ENCODE measurements around the gene SLC38A10. TPM values are rescaled to one million over a fixed set of nuclear protein-coding genes. Genes with fewer than 3 reads are reported as not detected.
A peak's percentile ranks its signal among the peaks of the same experiment; 100 is the strongest.

The SLC38A10 gene
- polyA plus RNA-seq, 1 experiment = 29.3 TPM

GRCh38 chr17:81277946-81278693 is 17.0 kb downstream of the SLC38A10 start:
- Histone ChIP-seq H3K9me3 (ENCODE audit: control insufficient read depth, insufficient read depth, low read length) (no peaks in the 10 kb centered on the region; the same call in 1 of the 2 replicates), H3K27me3 (ENCODE audit: control insufficient read depth, insufficient read depth, low read length) (no peaks in the 10 kb centered on the region), H3K27ac (ENCODE audit: low read depth, low read length) (no peak overlapping the region), H3K4me3 (ENCODE audit: low read depth, low read length) (no peak overlapping the region)
- POLR2A ChIA-PET = no interaction called here
- no peak for DNase-seq (ENCODE audit: low read depth, low spot score)
- CTCF ChIA-PET = interaction anchor here (1.5 kb wide), 2 partner anchors 14 to 207 kb away, joined by 4 to 6 read pairs; no protein-coding TSS in a partner anchor
- no peak for TF ChIP-seq CTCF (IDR thresholded peaks at IDR 0.05; ENCODE audit: low read depth, low read length)

DNA sequence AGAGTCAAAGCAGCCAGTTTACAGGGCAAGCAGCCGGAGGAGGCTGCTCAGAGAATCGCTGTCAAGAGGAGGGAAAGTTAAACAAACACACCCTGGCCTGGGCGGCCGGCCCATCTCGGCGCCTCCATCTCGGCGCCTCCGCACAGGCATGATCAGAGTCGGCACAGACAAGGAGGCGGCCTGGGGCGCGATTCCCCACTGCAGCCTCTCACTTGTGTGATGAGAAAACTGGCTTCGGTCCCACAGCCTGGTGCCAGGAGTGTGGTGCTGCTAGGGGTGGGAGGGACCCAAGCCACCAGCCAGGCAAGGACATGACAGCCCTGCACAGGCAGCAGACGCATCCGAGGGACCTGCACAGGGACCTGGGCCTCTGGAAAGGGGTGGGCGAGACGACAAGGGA is 17.7 kb downstream of the SLC38A10 start:
- peak overlapping the region; percentile 31 for H3K27ac ChIP-seq (ENCODE audit: low read depth, low read length)
- H3K9me3 ChIP-seq (ENCODE audit: control insufficient read depth, insufficient read depth, low read length) = no peaks in the 10 kb centered on the region; the same call in 1 of the 2 replicates
- CTCF ChIA-PET = no interaction called here
- POLR2A ChIA-PET = no interaction called here
- H3K4me3 ChIP-seq (ENCODE audit: low read depth, low read length) = no peak overlapping the region
- DNase-seq (ENCODE audit: low read depth, low spot score) = no peak
- no peak for TF ChIP-seq CTCF (IDR thresholded peaks at IDR 0.05; ENCODE audit: low read depth, low read length)
- no peaks in the 10 kb centered on the region for H3K27me3 ChIP-seq (ENCODE audit: control insufficient read depth, insufficient read depth, low read length)

DNA sequence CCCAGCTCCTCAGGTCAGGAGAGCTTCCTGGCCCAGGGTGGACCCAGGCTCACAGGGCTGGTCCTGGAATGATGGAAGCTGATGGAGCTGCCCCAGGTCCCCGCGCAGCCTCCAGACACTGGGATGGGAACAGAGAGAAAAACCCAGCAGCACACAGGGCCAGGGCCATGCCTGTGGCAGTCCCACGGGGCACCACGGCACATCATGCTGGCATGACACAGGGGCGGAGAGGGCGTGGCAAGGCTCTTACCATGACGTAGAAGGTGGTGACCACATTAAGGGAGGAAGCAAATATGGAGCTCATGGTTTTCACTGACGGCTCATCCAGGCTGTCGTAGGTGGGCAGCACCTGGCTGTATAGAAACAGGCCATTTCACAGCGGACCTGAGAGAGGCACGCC is 18.3 kb downstream of the SLC38A10 start:
- no peak for DNase-seq (ENCODE audit: low read depth, low spot score)
- Histone ChIP-seq H3K27ac (ENCODE audit: low read depth, low read length) (peak overlapping the region; percentile 31), H3K9me3 (ENCODE audit: control insufficient read depth, insufficient read depth, low read length) (no peaks in the 10 kb centered on the region; the same call in 1 of the 2 replicates), H3K4me3 (ENCODE audit: low read depth, low read length) (no peak overlapping the region), H3K27me3 (ENCODE audit: control insufficient read depth, insufficient read depth, low read length) (no peaks in the 10 kb centered on the region)
- TF ChIP-seq CTCF (IDR thresholded peaks at IDR 0.05; ENCODE audit: low read depth, low read length) = no peak
- ChIA-PET CTCF (no interaction called here), POLR2A (no interaction called here)

- DNase-seq (ENCODE audit: low read depth, low spot score) = no peak
- no peaks in the 10 kb centered on the region for H3K27me3 ChIP-seq (ENCODE audit: control insufficient read depth, insufficient read depth, low read length)
- H3K4me3 ChIP-seq (ENCODE audit: low read depth, low read length) = no peak overlapping the region
- CTCF ChIA-PET = no interaction called here
- no peak overlapping the region for H3K27ac ChIP-seq (ENCODE audit: low read depth, low read length)
- POLR2A ChIA-PET = no interaction called here
- no peak for TF ChIP-seq CTCF (IDR thresholded peaks at IDR 0.05; ENCODE audit: low read depth, low read length)
- H3K9me3 ChIP-seq (ENCODE audit: control insufficient read depth, insufficient read depth, low read length) = no peaks in the 10 kb centered on the region; the same call in 1 of the 2 replicates
Observed at GRCh38 chr17:81274471-81274855, 20.6 kb downstream of the SLC38A10 start.

GRCh38 chr17:81273698-81274470 is 21.2 kb downstream of the SLC38A10 start:
- Histone ChIP-seq H3K4me3 (ENCODE audit: low read depth, low read length) (no peak overlapping the region), H3K27me3 (ENCODE audit: control insufficient read depth, insufficient read depth, low read length) (no peaks in the 10 kb centered on the region), H3K9me3 (ENCODE audit: control insufficient read depth, insufficient read depth, low read length) (no peaks in the 10 kb centered on the region; the same call in 1 of the 2 replicates), H3K27ac (ENCODE audit: low read depth, low read length) (no peak overlapping the region)
- ChIA-PET POLR2A (no interaction called here), CTCF (no interaction called here)
- DNase-seq (ENCODE audit: low read depth, low spot score) = no peak
- no peak for TF ChIP-seq CTCF (IDR thresholded peaks at IDR 0.05; ENCODE audit: low read depth, low read length)
